ENCODE measurements around the gene NBPF9.
"Not testable (repeated sequence)": the region's sequence is repeated elsewhere in the genome, so short reads cannot be mapped to it uniquely, and the experiment has no call there.

GRCh38 chr1:149130938-149131337 is 27.6 kb upstream of the NBPF9 start:
- not testable (repeated sequence) for TF ChIP-seq EMX1, USF2, ZNF121, E2F1, RORB (CRISPR knock-in tag; IDR thresholded peaks at IDR 0.05)
- TF ChIP-seq, protein P1, sequence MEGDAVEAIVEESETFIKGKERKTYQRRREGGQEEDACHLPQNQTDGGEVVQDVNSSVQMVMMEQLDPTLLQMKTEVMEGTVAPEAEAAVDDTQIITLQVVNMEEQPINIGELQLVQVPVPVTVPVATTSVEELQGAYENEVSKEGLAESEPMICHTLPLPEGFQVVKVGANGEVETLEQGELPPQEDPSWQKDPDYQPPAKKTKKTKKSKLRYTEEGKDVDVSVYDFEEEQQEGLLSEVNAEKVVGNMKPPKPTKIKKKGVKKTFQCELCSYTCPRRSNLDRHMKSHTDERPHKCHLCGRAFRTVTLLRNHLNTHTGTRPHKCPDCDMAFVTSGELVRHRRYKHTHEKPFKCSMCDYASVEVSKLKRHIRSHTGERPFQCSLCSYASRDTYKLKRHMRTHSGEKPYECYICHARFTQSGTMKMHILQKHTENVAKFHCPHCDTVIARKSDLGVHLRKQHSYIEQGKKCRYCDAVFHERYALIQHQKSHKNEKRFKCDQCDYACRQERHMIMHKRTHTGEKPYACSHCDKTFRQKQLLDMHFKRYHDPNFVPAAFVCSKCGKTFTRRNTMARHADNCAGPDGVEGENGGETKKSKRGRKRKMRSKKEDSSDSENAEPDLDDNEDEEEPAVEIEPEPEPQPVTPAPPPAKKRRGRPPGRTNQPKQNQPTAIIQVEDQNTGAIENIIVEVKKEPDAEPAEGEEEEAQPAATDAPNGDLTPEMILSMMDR (IDR thresholded peaks at IDR 0.05) = not testable (repeated sequence)
- TF ChIP-seq, protein P2, sequence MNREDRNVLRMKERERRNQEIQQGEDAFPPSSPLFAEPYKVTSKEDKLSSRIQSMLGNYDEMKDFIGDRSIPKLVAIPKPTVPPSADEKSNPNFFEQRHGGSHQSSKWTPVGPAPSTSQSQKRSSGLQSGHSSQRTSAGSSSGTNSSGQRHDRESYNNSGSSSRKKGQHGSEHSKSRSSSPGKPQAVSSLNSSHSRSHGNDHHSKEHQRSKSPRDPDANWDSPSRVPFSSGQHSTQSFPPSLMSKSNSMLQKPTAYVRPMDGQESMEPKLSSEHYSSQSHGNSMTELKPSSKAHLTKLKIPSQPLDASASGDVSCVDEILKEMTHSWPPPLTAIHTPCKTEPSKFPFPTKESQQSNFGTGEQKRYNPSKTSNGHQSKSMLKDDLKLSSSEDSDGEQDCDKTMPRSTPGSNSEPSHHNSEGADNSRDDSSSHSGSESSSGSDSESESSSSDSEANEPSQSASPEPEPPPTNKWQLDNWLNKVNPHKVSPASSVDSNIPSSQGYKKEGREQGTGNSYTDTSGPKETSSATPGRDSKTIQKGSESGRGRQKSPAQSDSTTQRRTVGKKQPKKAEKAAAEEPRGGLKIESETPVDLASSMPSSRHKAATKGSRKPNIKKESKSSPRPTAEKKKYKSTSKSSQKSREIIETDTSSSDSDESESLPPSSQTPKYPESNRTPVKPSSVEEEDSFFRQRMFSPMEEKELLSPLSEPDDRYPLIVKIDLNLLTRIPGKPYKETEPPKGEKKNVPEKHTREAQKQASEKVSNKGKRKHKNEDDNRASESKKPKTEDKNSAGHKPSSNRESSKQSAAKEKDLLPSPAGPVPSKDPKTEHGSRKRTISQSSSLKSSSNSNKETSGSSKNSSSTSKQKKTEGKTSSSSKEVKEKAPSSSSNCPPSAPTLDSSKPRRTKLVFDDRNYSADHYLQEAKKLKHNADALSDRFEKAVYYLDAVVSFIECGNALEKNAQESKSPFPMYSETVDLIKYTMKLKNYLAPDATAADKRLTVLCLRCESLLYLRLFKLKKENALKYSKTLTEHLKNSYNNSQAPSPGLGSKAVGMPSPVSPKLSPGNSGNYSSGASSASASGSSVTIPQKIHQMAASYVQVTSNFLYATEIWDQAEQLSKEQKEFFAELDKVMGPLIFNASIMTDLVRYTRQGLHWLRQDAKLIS (CRISPR knock-in tag; IDR thresholded peaks at IDR 0.05; ENCODE audit: borderline replicate concordance) = not testable (repeated sequence)
- TF ChIP-seq, protein P3, sequence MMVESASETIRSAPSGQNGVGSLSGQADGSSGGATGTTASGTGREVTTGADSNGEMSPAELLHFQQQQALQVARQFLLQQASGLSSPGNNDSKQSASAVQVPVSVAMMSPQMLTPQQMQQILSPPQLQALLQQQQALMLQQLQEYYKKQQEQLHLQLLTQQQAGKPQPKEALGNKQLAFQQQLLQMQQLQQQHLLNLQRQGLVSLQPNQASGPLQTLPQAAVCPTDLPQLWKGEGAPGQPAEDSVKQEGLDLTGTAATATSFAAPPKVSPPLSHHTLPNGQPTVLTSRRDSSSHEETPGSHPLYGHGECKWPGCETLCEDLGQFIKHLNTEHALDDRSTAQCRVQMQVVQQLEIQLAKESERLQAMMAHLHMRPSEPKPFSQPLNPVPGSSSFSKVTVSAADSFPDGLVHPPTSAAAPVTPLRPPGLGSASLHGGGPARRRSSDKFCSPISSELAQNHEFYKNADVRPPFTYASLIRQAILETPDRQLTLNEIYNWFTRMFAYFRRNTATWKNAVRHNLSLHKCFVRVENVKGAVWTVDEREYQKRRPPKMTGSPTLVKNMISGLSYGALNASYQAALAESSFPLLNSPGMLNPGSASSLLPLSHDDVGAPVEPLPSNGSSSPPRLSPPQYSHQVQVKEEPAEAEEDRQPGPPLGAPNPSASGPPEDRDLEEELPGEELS (CRISPR knock-in tag; IDR thresholded peaks at IDR 0.05) = not testable (repeated sequence)
